Measurements from ENCODE around the gene UGCG.

GRCh38 chr9:111853450-111853827 lies 43.2 kb upstream of the UGCG start:
- no peak for TF ChIP-seq CTCF (IDR thresholded peaks at IDR 0.05)
- no peak for TF ChIP-seq EZH2 (IDR thresholded peaks at IDR 0.05; ENCODE audit: borderline replicate concordance, insufficient read depth, low read depth, low read length, poor library complexity, severe bottlenecking)

All from B cell (primary cell).